HepG2 (cell line): ENCODE measurements around the gene NARF. TPM values are rescaled to one million over a fixed set of nuclear protein-coding genes. Genes with fewer than 3 reads are reported as not detected.
A peak's percentile ranks its signal among the peaks of the same experiment; 100 is the strongest.

Experiments
- CBFB ChIP-seq: sonication (generic); formaldehyde crosslinking; IDR thresholded peaks from 2 replicates; pipeline ENCODE4 v1.4.0; 2020; ENCODE audit warnings: missing genetic modification reagents
- HNRNPL ChIP-seq: fragments of 200-400 bp; formaldehyde crosslinking; IDR thresholded peaks from 2 replicates; pipeline ENCODE4 v1.6.1; 2017; ENCODE audit warnings: mild to moderate bottlenecking, low read depth, low read length
- KIAA2018 ChIP-seq: sonication (generic); formaldehyde crosslinking; IDR thresholded peaks from 2 replicates; pipeline ENCODE4 v1.5.0; 2020; ENCODE audit warnings: mild to moderate bottlenecking, missing genetic modification reagents, borderline replicate concordance
- LBX2 ChIP-seq: sonication (generic); formaldehyde crosslinking; IDR thresholded peaks from 2 replicates; pipeline ENCODE4 v1.5.0; 2020; ENCODE audit warnings: missing genetic modification reagents, mild to moderate bottlenecking, borderline replicate concordance
- LCORL ChIP-seq, 2 experiments: fragments of 450-650 bp in 1 of 2; sonication (generic) in 1 of 2; formaldehyde crosslinking in 1 of 2; IDR thresholded peaks; 2 replicates each; pipeline versions ENCODE4 v1.5.0 to v1.6.1; 2017 to 2020; ENCODE audit warnings: antibody characterized with exemption in 1 of 2, missing genetic modification reagents in 1 of 2
- MLLT10 ChIP-seq: sonication (generic); formaldehyde crosslinking; IDR thresholded peaks from 2 replicates; pipeline ENCODE4 v1.4.0; 2020; ENCODE audit warnings: missing genetic modification reagents
- NR3C1 ChIP-seq: sonication (generic); formaldehyde crosslinking; IDR thresholded peaks from 2 replicates; pipeline ENCODE4 v1.4.0; 2020; ENCODE audit warnings: missing genetic modification reagents
- RBM39 ChIP-seq: fragments of 200-400 bp; formaldehyde crosslinking; IDR thresholded peaks from one replicate; pipeline ENCODE4 v1.6.1; 2018; ENCODE audit warnings: antibody characterized with exemption, mild to moderate bottlenecking, low read depth, low read length; ENCODE audit not compliant: poor library complexity, severe bottlenecking
- RFX5 ChIP-seq: IDR thresholded peaks from 2 replicates; pipeline ENCODE4 v1.6.1; 2011; ENCODE audit warnings: low read depth, low read length, improper control_type of control experiment
- SIN3B ChIP-seq: fragments of 150-350 bp; IDR thresholded peaks from 2 replicates; pipeline ENCODE4 v1.6.1; 2014; ENCODE audit warnings: low read length
- TAF15 ChIP-seq: fragments of 200-400 bp; formaldehyde crosslinking; IDR thresholded peaks from one replicate; pipeline ENCODE4 v1.6.1; 2018; ENCODE audit warnings: mild to moderate bottlenecking, low read depth, low read length; ENCODE audit not compliant: poor library complexity, severe bottlenecking
- ZBTB43 ChIP-seq: sonication (generic); formaldehyde crosslinking; conservative IDR thresholded peaks from 2 replicates; pipeline ENCODE4 v1.4.0; 2020; ENCODE audit warnings: missing genetic modification reagents
- ZMYM3 ChIP-seq: sonication (generic); formaldehyde crosslinking; IDR thresholded peaks from 2 replicates; pipeline ENCODE4 v1.5.1; 2020; ENCODE audit warnings: mild to moderate bottlenecking, missing genetic modification reagents
- ZNF180 ChIP-seq: sonication (generic); formaldehyde crosslinking; IDR thresholded peaks from 2 replicates; pipeline ENCODE4 v1.4.0; 2020; ENCODE audit warnings: low read depth, missing genetic modification reagents, borderline replicate concordance
- ZNF224 ChIP-seq: sonication (generic); formaldehyde crosslinking; IDR thresholded peaks from 2 replicates; pipeline ENCODE4 v1.5.0; 2020; ENCODE audit warnings: mild to moderate bottlenecking, missing genetic modification reagents
- ZNF232 ChIP-seq: sonication (generic); formaldehyde crosslinking; IDR thresholded peaks from 2 replicates; pipeline ENCODE4 v1.4.0; 2020; ENCODE audit warnings: missing genetic modification reagents, borderline replicate concordance
- ZNF468 ChIP-seq: sonication (generic); formaldehyde crosslinking; IDR thresholded peaks from 2 replicates; pipeline ENCODE4 v1.8.0; 2022; ENCODE audit warnings: mild to moderate bottlenecking, moderate library complexity, missing genetic modification reagents
- ZNF547 ChIP-seq: sonication (generic); formaldehyde crosslinking; IDR thresholded peaks from 2 replicates; pipeline ENCODE4 v1.5.1; 2020; ENCODE audit warnings: mild to moderate bottlenecking, missing genetic modification reagents
- ZNF660 ChIP-seq: sonication (generic); formaldehyde crosslinking; IDR thresholded peaks from 2 replicates; pipeline ENCODE4 v1.5.1; 2020; ENCODE audit warnings: mild to moderate bottlenecking, low read depth, missing genetic modification reagents, borderline replicate concordance
- ZNF75D ChIP-seq: sonication (generic); formaldehyde crosslinking; IDR thresholded peaks from 2 replicates; pipeline ENCODE4 v1.8.1; 2023; ENCODE audit warnings: missing genetic modification reagents, mild to moderate bottlenecking, borderline replicate concordance
- ZSCAN31 ChIP-seq: sonication (generic); formaldehyde crosslinking; IDR thresholded peaks from 2 replicates; pipeline ENCODE4 v1.5.0; 2020; ENCODE audit warnings: low read depth, mild to moderate bottlenecking, missing genetic modification reagents
- polyA plus RNA-seq, 8 experiments: library from polyadenylated mRNA; depleted of rRNA in 3 of 8; stranded (reverse) in 7 of 8; unstranded in 1 of 8; fragments of >200 nt; fragmentation: Illumina TruSeq in 4 of 8; extraction: Trizol in 4 of 8; gene quantifications; 2 replicates each; pipeline versions ENCODE4 v1.2.1 to v1.2.3, GENCODE V29; 2011 to 2016; ENCODE audit warnings: low read depth in 4 of 8, missing spikeins in 1 of 8, mixed read lengths in 1 of 8; ENCODE audit not compliant: insufficient read depth in 1 of 8
- total RNA-seq, 5 experiments: library from RNA; depleted of rRNA; stranded (reverse); fragments of >200 nt; fragmentation: Illumina TruSeq; extraction: Trizol; gene quantifications; 2 replicates each; pipeline ENCODE4 v1.2.3, GENCODE V29; 2016; ENCODE audit warnings: low read depth in 1 of 5

NARF gene
- total and polyA plus RNA-seq, 2 of the 13 experiments (the other 11 are each of a cell fraction or from before 2014, with no cell fraction given), result 61.1 to 144 TPM

GRCh38 chr17:82458885-82459424 lies 414 bp downstream of the NARF start (continued):
- no peak for TF ChIP-seq ZNF660 (CRISPR knock-in tag)
- 0 out of 2 replicates have a peak, but pooled peaks have one; percentile 8 for TF ChIP-seq CBFB (CRISPR knock-in tag)
- no peak for TF ChIP-seq NR3C1 (CRISPR knock-in tag)
- no peak for TF ChIP-seq ZNF547 (CRISPR knock-in tag)
- TF ChIP-seq ZSCAN31, result peak; percentile 10; the same call in 1 of the 2 replicates
- 0 out of 2 replicates have a peak, but pooled peaks have one; percentile 22 for TF ChIP-seq KIAA2018 (CRISPR knock-in tag)
- no peak for TF ChIP-seq ZNF75D (CRISPR knock-in tag)
- no peak for TF ChIP-seq ZNF224 (CRISPR knock-in tag)
- TF ChIP-seq ZMYM3, result no peak
- no peak for TF ChIP-seq HNRNPL
- TF ChIP-seq ZBTB43, result peak; percentile 32; the same call in 1 of the 2 replicates
- TF ChIP-seq ZNF468 (CRISPR knock-in tag), result no peak
- no peak for TF ChIP-seq ZNF232 (CRISPR knock-in tag)
- TF ChIP-seq LCORL (IDR thresholded peaks at IDR 0.05), result no peak
- no peak for TF ChIP-seq LCORL (CRISPR knock-in tag; IDR thresholded peaks at IDR 0.05)
- no peak for TF ChIP-seq SIN3B
- no peak for TF ChIP-seq MLLT10 (CRISPR knock-in tag)
- no peak for TF ChIP-seq RBM39
- no peak for TF ChIP-seq RFX5
- no peak for TF ChIP-seq LBX2 (CRISPR knock-in tag)
- TF ChIP-seq TAF15, result no peak
- peak; percentile 18; the same call in 1 of the 2 replicates for TF ChIP-seq ZNF180
